ENCODE measurements around the gene UVRAG. TPM values are rescaled to one million over a fixed set of nuclear protein-coding genes. Genes with fewer than 3 reads are reported as not detected.

UVRAG gene
- total and polyA plus RNA-seq, 2 of the 13 experiments (the other 11 are each of a cell fraction or from before 2014, with no cell fraction given), result 9.7 to 17.3 TPM

- TF ChIP-seq ZBTB43 (CRISPR knock-in tag; conservative IDR thresholded peaks at IDR 0.05) (no peak), CBX5 (CRISPR knock-in tag; IDR thresholded peaks at IDR 0.05; ENCODE audit: borderline replicate concordance) (no peak)
Measured at GRCh38 chr11:76162336-76163288, 347.6 kb downstream of the UVRAG start (continued).

- TF ChIP-seq HMGXB4 (CRISPR knock-in tag; IDR thresholded peaks at IDR 0.05; ENCODE audit: borderline replicate concordance in 1 of 2, low read depth in 1 of 2) (no peak), TEAD3 (CRISPR knock-in tag; optimal IDR thresholded peaks at IDR 0.05; ENCODE audit: borderline replicate concordance) (no peak), BHLHE40 (IDR thresholded peaks at IDR 0.05; ENCODE audit: low read length) (peak; percentile 34; the same call in 1 of the 2 replicates)
- ChIA-PET CTCF (ENCODE audit: low intra/inter-chr PET ratio, low total read pairs) (no interaction called here), POLR2A (no interaction called here)
- FAIRE-seq (no peak), DNase-seq (ENCODE audit: low spot score) (no peak), ATAC-seq (no peak)
- H3K9ac ChIP-seq (ENCODE audit: insufficient read depth, low read depth, low read length), result no peak overlapping the region
- BruUV-seq (replicated peaks), result no TSS peak
- peaks cover 32% of the 10 kb centered on the region for H3K4me1 ChIP-seq (ENCODE audit: insufficient read depth, low read length)
- in situ Hi-C loops (cut with HindIII; ENCODE audit: extremely low pct_ligation_motif_present, low pct_unique_long_range_greater_than_20kb) (no loop called here), intact Hi-C loops (cut with micrococcal nuclease; ENCODE audit: unreplicated experiment) (no loop called here)
- H3K36me3 ChIP-seq (replicated peaks in 1 of 2; ENCODE audit: control insufficient read depth in 1 of 2, insufficient read depth in 2 of 2, low read length in 2 of 2), result no peaks in the 10 kb centered on the region
- WGBS (ENCODE audit: low lambda C conversion rate), result no CpG with 5 or more reads among the region's 11 CpGs
- H3K27ac ChIP-seq (ENCODE audit: extremely low read length, insufficient read depth, low read length), result no peak overlapping the region
- H3K9me3 ChIP-seq (ENCODE audit: low read length), result no peaks in the 10 kb centered on the region
- H4K20me1 ChIP-seq (ENCODE audit: insufficient read depth, low read length), result no peaks in the 10 kb centered on the region
- H3K4me3 ChIP-seq (replicated peaks in 1 of 3; ENCODE audit: insufficient read depth in 1 of 3, low read depth in 2 of 3, low read length in 3 of 3), result no peak overlapping the region
- H2AFZ ChIP-seq (ENCODE audit: low read length), result no peak overlapping the region
- no peaks in the 10 kb centered on the region for H3K79me2 ChIP-seq (ENCODE audit: insufficient read depth, low read length)
- H3K4me2 ChIP-seq (ENCODE audit: low read depth, low read length), result no peak overlapping the region
- peaks cover 14 to 64% of the 10 kb centered on the region in 2 experiments; a peak in 4 of 5 replicates for H3K27me3 ChIP-seq (ENCODE audit: control insufficient read depth in 1 of 2, insufficient read depth in 2 of 2, low read length in 2 of 2)
Measured at GRCh38 chr11:76163289-76163880, 348.4 kb downstream of the UVRAG start.

All from HepG2 (cell line).